GM12801 (cell line): Measurements from ENCODE around the gene COMMD4.

Source experiments
- CTCF ChIP-seq: IDR thresholded peaks from one replicate; pipeline ENCODE4 v1.5.1; 2011; ENCODE audit warnings: control low read depth; ENCODE audit not compliant: insufficient read length; ENCODE audit errors: extremely low read depth

The COMMD4 gene

GRCh38 chr15:75355369-75355768 is 19.5 kb downstream of the COMMD4 start:
- TF ChIP-seq CTCF: no peak

DNA sequence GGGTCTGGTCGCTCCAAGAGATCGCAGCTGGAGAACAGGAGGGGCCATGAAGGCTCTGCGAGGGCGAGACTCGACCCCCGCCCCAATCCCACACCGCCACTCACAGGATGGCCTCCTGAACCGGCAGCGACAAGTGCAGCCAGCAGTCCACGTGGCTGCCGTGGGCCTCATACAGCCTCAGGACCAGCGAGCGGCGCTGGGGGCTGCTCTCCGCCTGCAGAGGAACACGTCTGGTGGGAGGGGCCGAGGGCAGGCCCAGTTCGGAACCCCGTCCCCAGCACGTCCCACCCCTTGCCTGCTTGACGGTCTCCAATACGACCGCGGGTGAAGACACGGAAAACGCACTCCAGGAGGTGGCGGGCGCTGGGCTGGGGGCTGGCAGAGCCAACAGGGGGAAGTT is 20.1 kb downstream of the COMMD4 start:
- no peak for TF ChIP-seq CTCF

DNA sequence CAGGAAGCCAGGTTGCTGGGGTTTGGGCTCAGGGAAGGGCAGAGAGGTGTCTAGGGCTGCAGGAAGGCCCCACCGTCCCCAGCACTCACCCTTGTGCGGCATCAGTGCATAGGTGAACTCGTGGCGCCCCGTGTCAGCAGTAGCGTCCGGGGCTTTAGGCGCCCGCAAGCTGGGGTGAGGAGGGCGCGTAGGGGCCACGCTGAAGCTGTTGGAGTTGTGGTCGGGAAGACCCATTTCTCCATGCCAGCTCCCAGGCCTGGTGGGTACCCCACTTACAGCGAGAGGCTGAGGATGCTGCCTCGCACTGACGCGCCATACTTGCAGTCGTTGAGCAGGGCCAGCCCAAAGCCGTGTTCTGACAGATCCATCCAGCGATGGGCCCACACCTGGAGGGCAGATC is 20.7 kb downstream of the COMMD4 start:
- no peak for TF ChIP-seq CTCF

- TF ChIP-seq CTCF: no peak
Observed at GRCh38 chr15:75357976-75358673, 22.3 kb downstream of the COMMD4 start.

DNA sequence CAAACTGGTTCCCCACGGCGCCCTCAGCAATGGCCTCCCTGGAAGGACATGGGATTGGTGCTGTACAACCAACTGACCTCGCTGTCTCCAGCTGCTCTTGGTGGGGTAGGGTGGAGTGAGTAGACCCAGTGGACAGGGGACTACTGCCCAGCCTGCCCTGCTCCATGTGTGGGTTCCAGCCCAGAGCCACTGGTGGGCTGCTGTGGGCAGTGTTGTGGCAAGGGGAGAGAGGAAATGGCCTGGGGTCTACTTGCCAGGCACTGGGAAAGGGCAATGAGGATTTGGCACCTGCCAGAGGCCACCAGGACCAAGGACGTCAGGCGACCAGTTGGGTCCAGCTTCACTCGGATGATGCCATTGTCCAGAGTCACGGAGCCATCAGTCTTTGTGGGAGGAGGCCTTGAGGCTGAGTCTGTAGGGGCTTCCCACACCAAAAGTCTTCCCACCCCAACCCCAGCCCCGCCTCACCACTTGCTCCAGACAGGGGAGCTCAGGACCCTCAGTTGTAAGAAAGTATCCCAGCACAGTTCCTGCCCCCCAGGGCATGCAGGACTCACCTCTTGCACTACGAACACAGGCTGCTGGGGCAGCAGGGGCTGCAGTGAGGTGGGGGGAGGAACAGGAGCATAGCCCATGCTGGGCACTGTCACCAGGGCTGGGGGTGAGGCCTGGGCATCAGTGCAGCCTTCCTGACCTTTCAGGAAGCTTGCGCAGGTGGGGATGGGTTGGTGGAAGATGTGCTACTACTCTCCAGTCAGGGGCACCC is 23.1 kb downstream of the COMMD4 start:
- no peak for TF ChIP-seq CTCF

- TF ChIP-seq CTCF: no peak
Observed at GRCh38 chr15:75359537-75360250, 23.8 kb downstream of the COMMD4 start.

GRCh38 chr15:75360391-75360790 is 24.5 kb downstream of the COMMD4 start:
- no peak for TF ChIP-seq CTCF
